DLD1 (cell line): ENCODE measurements around the gene ANTKMT.

ENCODE experiments used
- in situ Hi-C: cut with HindIII; loops from 2 replicates; pipeline ENCODE4 v1.10.0; 2017; ENCODE audit warnings: low sequenced_read_pairs

Gene ANTKMT

DNA sequence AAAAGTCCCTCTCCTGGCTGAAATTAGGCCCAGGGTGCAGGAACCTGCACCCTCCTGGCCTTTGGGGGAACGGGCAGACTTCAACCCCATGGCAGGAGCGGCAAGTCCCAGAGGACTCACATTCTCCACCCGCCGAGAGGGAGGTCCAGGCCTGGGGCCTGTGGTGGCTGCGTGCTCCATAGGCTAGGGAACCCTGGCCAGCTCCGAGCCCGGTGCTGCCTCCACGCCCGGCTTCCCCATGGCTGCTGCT, 5.2 kb downstream of the ANTKMT start:
- in situ Hi-C loops: no loop called here

DNA sequence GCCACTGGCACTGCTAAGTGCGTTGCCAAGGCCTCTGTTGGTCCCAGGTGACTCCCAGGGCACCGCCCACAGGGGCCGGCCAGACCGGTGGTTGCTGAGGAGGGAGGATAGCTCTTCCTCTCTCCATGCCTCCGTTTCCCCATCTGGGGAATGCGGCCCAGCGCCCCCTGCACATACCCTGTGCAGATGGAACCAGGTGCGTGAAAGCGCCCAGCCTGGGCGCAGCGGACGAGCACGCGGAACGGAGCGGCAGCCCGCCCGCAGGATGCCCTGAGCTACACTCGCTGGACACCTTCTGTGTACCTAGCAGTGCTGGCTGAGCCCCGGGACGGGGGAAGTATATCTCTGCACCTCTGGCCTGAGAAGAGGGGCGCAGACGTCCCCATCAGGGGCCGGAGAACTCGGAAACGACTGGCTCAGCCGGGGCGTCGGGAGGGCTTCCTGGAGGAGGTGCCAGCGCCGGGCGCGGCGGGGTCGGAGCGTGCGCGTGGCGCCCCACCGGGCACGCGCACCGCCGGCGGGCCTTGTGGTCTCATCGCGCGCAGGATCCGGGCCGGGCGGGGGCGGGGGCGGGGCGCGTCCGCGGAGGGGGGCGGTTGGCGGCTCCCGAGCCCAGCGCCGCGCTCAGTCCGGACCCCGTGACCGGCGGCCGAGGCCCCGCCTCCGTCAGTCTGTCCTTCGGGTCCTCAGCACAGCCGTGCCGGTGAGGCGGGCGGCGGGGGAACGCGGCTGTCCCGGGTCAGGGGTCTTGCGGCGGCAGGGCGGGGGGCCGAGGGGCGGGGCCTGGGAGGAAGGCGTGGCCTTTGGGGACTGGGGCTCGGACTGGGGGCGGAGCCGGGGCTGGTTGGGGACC, 5.7 kb downstream of the ANTKMT start, which contains the start of the genes CCDC78 and HAGHL:
TSS of gene CCDC78 (minus strand) at position 6 of the 853 bp plus-strand sequence. CDS start 76 bp downstream, outside the sequence.
TSS of gene HAGHL (plus strand) at position 669 of the 853 bp plus-strand sequence. CDS start 404 bp downstream, outside the sequence.
- in situ Hi-C loops: no loop called here

DNA sequence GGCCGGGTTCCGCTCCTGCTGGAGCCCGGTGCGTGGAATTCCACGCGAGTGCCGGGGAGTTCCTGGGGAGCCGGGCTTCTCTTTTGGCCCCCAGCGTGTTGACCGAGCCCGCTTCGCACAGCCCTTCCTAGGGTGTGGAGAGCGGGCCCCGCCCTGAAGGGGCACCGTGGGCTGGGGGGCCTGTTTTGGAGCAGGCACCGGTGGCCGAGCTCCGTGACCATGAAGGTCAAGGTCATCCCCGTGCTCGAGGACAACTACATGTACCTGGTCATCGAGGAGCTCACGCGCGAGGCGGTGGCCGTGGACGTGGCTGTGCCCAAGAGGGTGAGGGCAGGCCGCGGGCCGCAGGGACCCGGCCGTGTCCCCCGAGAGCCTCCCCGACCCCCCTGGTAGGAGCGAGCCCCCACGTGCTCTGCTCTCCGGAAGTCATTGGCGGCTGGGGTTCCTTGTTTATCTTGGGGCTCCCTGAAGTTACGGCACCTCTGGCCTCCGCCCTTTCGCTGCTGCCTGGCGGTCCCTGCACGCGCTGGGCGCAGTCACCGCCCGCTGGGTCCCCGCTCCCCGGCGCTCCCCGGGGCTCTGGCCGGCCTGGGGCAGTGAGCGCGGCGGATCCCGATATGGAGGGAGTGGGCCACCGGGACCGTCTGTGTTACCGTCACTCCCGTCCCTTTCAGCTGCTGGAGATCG, 6.5 kb downstream of the ANTKMT start:
- in situ Hi-C loops: no loop called here

DNA sequence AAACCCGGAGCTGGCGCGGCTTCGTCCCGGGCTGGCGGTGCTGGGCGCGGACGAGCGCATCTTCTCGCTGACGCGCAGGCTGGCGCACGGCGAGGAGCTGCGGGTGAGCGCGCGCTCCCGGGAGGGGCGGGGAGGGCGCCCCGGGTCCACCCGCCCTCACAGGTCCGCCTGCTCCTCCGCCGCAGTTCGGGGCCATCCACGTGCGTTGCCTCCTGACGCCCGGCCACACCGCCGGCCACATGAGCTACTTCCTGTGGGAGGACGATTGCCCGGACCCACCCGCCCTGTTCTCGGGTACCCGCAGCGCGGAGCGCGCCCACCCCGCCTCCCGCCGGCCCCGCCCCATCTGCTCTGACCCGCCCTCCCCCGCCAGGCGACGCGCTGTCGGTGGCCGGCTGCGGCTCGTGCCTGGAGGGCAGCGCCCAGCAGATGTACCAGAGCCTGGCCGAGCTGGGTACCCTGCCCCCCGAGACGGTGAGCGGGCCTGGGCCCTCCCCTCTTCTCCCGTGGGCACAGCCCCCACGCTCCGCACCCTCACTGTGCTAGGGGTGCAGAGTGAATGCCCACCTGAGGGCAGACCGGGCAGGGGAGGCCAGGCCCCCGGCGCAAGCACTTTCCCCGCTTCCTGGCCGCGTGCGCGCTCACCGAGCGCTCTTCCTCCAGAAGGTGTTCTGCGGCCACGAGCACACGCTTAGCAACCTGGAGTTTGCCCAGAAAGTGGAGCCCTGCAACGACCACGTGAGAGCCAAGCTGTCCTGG, 7.4 kb downstream of the ANTKMT start:
- in situ Hi-C loops: no loop called here

DNA sequence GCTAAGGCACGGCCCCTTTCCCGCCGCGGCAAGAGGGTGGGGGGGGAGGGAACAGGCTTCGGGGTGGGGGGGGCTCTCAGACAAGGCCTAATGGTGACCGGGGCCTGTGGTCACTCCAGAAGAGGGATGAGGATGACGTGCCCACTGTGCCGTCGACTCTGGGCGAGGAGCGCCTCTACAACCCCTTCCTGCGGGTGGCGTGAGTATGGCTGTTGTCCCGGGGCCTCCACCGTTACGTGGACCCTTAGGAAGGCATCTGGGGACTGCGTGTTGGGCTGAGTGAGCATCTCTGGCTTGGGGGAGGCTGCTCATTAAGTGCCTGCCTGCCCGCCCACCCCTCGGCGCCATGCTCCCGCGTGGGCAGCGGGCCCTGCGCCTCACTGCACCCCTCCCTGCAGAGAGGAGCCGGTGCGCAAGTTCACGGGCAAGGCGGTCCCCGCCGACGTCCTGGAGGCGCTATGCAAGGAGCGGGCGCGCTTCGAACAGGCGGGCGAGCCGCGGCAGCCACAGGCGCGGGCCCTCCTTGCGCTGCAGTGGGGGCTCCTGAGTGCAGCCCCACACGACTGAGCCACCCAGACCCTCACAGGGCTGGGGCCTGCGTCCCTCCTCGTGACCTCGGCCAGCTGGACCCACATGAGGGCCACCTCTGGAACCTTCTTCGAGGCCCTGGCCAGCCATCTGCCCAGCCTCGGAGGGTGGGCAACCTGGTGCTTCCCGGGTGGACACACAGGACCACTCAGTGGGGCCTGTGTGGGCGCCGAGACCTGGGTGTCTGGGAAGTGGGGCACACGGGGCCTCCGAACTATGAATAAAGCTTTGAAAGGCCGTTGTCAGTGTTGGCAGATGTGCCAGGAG, 8.2 kb downstream of the ANTKMT start:
- in situ Hi-C loops: no loop called here

DNA sequence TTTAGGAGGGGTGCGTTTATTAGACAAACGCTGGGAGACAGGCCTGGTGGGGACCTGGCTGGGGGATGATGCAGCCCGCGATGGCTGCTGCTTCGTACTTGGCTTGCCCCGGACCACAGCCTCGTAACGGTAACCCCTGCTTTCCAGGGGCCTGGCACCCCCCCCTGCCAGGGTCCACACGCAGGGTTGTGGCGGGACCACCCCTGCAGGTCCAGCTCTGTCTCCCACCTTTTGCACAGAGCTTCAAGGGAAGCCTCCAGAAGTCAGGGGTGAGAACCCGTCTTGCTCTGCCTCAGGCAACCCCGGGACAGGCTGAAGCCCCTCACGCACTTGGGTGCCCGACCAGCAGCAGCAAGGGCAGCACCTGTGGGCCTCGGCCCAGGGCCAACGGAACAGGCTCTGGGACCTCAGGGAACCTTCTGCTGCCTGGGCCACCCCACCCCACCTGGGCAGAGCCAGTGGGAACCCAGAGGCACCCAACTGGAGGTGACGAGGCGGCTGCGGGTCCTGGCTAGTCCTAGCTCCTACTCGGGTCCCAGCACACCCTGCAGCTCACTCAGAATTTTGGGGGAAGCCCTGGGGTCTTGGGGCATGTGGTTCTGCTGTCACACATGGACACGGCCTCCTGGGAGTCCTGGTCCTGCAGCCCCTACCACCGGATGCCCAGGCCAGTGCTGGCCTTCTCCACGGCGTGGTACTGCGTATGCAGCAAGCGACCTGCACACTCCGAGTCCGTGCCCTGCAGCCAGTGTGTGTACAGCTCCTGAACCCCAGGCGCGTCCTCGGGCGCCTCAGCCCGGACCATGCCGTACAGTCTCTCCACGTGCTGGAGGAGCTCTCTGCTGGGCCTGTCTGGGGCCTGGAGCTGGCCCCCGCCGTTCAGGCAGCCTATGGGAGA, 9.1 kb downstream of the ANTKMT start:
- in situ Hi-C loops: no loop called here

DNA sequence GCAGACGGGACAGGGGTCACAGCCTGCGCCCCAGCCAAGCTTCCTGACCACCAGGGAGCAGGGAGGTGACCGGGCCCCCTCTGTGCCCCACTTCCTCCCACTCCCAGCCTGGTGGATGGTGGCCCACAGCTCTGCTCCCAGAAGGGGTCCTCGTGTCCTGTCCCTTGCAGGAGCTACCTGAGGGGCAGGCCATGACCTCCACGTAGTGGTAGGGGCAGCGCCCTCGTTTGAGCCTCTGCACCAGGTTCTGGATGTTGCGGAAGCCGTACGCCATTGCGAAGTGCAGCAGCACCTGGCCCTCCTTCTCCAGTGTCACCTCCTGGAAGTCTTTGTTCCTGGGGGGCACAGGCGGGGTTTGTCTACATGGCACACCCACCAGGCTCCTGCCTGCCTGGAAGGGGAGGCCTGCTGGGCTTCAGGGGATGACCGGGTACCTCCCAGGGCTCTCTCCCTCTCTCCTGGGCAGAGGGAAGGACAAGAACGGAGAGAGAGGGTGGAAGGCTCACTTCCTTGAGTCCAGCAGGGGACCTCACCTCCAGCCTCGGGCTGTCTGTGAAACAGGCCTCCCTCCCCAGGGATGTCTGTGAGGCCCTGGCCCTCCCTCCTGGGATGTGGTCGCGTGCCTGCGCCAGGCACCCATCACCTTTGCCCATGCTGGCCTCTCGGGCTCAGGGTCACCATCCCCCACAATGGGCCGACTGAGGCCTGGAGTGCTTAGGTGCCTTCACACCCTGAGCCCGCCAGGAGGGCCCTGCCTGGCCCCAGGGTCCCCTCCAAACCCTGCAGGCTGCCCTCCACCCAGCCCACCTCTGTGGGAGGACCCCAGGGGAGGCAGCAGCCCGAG, 9.9 kb downstream of the ANTKMT start:
- in situ Hi-C loops: no loop called here

DNA sequence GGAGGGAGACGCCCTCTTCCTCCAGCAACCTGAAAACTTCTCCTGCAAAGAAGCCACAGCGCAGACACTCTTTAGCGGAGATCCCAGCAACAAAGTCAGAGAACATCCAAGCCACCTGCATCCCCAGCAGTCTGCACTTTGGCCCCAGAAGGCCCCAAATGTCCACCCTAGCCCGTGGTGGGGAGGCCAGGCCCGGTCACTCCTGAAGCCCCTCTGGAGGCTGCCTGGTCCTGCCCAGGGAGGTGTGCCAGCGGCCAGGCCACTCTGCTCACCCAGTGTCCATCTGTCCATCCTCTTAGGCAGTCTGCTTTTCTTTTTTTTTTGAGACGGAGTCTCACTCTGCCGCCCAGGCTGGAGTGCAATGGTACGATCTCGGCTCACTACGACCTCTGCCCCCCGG, 11.4 kb downstream of the ANTKMT start:
- in situ Hi-C loops: no loop called here

DNA sequence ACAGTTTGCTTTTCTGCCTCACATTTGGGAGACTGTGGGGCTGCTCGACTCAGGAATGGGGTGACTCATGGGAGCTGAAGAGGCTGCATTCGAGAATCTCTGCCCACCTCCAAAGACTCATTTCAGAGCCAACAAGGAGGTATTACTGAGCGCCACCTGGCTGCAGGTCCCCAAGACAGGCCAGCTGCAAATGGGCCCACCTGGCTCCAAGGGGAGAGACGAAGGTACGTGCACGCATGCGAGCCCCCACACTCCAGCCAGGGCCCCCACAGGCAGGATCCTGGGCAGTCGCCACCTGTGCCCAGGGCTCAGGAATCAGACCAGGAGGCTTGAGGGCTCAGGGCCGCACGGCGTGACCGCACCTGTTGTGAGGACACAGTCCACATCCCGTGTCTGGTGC, 12.0 kb downstream of the ANTKMT start:
- in situ Hi-C loops: no loop called here

DNA sequence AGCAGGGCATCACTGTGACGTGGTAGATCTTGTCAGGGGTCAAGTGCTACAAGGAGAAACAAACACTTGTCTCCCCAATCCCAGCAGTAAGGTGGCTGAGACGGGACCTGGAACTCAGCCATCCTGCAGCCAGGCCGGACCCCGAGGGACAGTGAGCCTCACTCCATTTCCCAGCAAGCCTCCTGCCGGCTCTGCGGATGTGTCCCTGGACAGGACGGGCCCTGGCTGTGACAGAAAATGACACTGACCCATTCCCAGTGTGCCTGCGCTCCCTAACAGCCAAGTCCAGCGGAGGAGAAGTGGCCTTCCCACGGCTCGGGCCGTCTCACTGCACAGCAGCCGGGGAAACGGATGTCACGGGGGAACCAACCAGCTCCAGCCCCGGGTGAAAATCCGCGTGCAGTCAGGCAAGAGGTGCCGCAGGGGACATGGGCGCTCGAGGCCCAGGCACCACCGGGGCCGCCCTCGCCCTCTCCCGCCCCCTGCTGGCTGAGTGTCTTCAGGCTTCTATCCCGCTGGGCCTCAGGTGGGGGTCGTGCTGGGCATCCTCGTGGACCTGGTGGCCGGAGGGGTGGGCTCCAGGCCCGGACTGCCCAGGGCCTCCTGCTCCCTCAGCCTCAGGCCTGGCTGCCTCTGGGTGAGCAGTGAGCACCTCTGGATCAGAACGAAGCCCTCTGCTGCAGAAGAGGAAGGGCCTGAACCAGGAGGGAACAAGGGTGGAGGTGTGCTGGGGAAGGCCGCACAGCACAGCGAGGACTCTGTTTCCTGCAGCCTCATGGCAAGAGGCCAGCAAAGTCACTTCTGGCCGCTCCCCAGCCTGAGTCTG, 12.6 kb downstream of the ANTKMT start:
- in situ Hi-C loops: no loop called here

DNA sequence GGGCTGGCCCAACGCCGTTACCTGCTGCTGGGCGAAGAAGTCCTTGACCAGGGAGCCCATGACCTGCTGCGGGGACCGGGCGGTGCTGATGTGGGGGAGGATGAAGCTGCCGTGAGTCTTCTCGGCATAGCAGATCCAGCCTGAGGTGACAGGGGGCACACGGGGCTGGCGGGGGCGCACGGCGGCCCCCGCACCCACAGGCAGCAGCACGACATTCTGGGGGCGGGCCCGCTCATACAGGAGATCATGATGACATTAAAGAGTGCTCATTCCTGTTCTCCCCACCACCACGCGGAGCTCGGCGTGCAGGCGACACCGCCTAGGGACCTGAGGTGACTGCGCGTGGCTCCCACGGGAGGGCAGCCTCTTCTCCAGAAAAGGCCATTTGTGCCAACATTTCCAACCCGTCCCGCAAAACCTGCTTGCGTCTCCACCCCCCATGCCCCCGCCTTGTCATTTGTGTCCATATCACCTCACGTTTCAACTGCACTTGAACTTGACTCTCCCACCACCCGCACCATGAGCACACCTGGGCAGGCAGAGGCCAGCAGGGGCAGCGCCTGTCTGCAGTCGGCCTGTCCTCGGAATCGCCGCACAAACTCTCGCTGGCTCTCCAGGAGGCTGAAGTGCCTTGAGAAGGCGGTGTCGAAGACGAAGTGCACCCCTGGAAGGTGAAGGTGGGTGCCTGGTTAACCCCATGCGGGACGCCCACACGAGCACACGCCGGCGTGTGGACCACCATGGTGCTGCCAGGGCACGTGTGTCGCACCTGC, 13.4 kb downstream of the ANTKMT start:
- in situ Hi-C loops: no loop called here

DNA sequence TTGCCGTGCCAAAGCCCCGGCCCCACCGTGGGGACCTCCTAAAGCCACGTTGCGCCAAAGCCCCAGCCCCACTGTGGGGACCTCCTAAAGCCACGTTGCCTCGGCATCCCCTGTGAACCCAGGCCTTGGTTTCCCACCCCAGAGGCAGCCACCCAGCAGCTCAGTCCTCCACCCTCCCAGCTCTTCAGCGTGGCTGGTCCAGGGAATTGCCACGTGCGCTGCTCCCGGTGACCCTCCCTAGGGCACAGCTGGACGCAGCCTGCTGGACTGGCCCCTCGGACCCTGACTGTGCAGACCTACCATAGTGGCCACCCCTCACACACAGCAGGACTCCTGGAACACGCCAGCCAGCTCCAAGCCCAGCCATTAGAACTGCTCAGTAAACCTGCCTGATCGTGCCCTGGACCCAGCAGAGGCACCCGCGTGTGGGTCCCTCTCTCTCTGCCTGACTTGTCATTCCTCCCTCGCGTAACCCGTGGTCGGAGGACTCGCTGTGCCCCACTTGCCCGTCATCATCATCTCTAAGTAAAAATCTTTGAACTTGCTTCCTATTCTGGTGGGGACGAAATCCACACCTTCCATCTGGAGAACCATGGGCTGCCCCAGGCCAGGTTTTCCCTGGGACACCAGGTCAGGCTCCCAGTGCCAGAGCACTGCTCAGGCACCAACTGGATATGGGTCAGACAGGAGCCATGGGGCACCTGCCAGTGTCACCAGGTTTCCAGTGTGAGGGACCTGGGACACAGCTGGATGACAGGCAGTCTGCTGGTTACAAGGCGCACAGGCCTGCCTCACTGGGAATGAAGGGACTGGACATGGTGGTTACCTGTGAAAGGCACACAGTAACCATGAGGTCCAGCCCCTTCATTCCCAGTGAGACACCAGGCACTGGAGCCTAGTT, 14.3 kb downstream of the ANTKMT start:
- in situ Hi-C loops: no loop called here

DNA sequence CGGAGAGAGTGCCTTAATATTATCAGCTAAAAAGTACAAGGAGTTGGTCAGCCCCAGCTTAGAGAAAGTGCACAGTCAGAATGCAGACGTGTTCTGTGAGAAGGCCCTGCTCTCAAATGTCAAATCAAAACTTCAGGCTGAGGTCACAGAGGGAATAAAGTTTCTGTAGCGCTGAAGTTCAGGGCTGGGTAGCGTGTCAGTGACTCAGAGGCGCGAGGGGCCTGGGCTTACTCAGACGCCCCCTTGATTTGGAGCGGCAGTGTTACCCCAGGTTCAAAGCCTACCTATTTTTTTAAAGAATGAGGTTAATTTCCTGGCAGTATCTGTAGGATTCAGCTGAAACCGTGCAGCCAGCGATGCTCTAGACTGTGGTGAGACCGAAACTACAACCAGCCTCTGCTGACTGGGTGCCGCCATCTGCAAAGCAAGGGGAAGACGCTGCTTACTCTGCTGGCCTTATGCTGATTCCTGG, 15.1 kb downstream of the ANTKMT start:
- in situ Hi-C loops: no loop called here

DNA sequence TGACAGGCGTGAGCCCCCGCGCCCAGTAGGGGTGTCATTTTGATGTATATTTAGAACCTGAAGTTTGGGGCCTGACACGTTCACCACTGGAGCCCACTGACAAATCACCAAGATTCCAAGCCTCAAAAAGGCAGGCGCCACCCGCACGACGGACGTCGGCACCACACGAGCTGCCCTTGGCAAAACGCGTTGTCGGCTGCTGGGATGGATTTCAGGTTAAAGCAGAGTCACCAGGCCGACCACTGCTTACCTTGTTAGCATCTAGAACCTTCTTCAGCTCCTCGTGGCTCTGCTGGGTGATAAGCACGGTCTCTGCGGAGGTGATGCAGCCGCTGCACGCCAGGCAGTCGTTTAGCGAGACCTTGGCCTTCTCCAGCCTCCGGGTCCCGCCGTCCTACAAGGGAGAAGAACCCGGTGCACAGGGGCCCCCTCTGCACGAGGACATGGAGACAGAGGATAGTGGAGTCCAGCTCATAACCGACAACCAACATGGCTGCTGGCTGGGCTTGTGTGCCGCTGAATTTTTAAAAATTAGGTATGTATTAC, 16.1 kb downstream of the ANTKMT start:
- in situ Hi-C loops: no loop called here

DNA sequence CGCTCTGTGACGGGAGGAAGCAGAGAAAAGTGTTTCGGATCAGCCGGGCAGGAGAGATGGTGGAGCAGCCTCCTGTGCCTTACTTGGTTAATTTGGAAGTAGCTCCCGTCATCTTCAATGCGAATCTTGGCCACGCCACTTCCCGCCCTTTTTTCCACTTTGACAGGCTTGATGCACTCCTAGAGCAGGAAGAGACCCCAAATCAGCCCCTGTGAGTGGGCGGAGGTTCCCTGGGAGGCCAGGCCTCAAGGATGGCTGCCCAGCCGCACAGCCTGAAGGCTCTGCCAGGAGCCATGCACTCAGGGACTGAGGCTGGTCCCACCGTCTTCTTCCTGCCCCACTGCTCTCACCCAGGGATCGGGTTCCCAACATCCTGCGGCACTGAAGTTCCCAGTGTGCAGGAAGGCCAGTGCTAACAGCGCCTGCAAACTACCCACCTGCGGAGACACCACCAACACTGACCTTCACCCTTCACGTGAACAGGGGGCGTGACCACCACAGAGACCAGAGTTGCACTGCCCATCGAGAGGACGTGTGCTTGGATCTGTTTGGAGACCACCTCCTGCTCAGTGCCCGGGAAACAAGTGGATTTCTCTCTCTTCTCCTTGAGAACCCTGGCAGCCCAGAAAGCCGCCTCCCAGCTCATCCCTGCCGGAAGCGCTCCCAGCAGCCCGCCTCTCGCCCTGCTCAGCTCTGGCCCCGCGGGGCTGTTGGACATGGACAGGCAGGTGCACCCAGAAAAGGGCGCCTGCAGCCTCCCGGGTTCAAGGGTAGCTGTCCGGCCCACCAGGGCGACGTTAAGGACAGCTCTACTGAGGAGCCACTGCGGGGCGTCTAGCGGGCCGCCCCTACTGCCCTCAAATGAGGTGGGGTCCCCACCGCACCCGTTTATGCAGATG, 18.9 kb downstream of the ANTKMT start:
- in situ Hi-C loops: no loop called here
